Smooth muscle cell (in vitro differentiated cells): Measurements from ENCODE around the gene RGS3. TPM values are rescaled to one million over a fixed set of nuclear protein-coding genes. Genes with fewer than 3 reads are reported as not detected.

Experiments
- DNase-seq: peaks from one replicate; lab custom pipeline; 2025; ENCODE audit not compliant: unreplicated experiment; lab: John Stamatoyannopoulos, UW
- H2AFZ ChIP-seq: fragments of 200-600 bp; sonication (generic); 2 replicates; pipeline ENCODE4 v1.6.0; 2016; ENCODE audit warnings: antibody characterized with exemption, low read depth, mild to moderate bottlenecking
- H3F3A ChIP-seq: fragments of 200-600 bp; sonication (generic); 2 replicates; pipeline ENCODE4 v1.6.0; 2017; ENCODE audit warnings: antibody characterized with exemption, low read depth
- H3K27ac ChIP-seq: fragments of 200-600 bp; sonication (generic); 2 replicates; pipeline ENCODE4 v1.5.1; 2016; ENCODE audit warnings: low read depth, mild to moderate bottlenecking
- H3K27me3 ChIP-seq: fragments of 200-600 bp; sonication (generic); 2 replicates; pipeline ENCODE4 v1.6.1; 2016; ENCODE audit warnings: low read depth, mild to moderate bottlenecking
- H3K36me3 ChIP-seq: fragments of 200-600 bp; sonication (generic); 2 replicates; pipeline ENCODE4 v1.5.1; 2016; ENCODE audit warnings: low read depth
- H3K4me1 ChIP-seq: fragments of 200-600 bp; sonication (generic); 2 replicates; pipeline ENCODE4 v1.5.1; 2016; ENCODE audit warnings: low read depth
- H3K4me2 ChIP-seq: fragments of 200-600 bp; sonication (generic); 2 replicates; pipeline ENCODE4 v1.6.0; 2016; ENCODE audit warnings: mild to moderate bottlenecking
- H3K4me3 ChIP-seq: fragments of 200-600 bp; sonication (generic); 2 replicates; pipeline ENCODE4 v1.5.1; 2016; ENCODE audit warnings: mild to moderate bottlenecking
- H3K79me2 ChIP-seq: fragments of 200-600 bp; sonication (generic); 2 replicates; pipeline ENCODE4 v1.6.0; 2016; ENCODE audit warnings: low read depth, mild to moderate bottlenecking
- H3K9ac ChIP-seq: fragments of 200-600 bp; sonication (generic); 2 replicates; pipeline ENCODE4 v1.6.0; 2016; ENCODE audit warnings: low read depth
- H3K9me3 ChIP-seq: fragments of 200-600 bp; sonication (generic); replicated peaks from 2 replicates; pipeline ENCODE4 v1.5.1; 2016; ENCODE audit warnings: low read depth
- H4K20me1 ChIP-seq: fragments of 200-600 bp; sonication (generic); 2 replicates; pipeline ENCODE4 v1.6.0; 2016; ENCODE audit warnings: low read depth
- WGBS: methylation state at CpG from one replicate; pipeline ENCODE4 v1.1.7; 2016; ENCODE audit warnings: low lambda C conversion rate; 5-methylcytosine and 5-hydroxymethylcytosine counted together
- polyA plus RNA-seq: library from polyadenylated mRNA; unstranded; fragments of >200 nt; fragmentation: Nextera tagmentation; extraction: Ambion mirVana; gene quantifications from 2 replicates; pipeline ENCODE4 v1.2.1, GENCODE V29; 2016
- total RNA-seq: library from RNA; depleted of rRNA; stranded (reverse); fragments of >200 nt; gene quantifications from 2 replicates; pipeline ENCODE4 v1.2.3, GENCODE V29; 2014
- TF ChIP-seq, protein P1 (sequence below): fragments of 200-600 bp; sonication (generic); IDR thresholded peaks from 2 replicates; pipeline ENCODE4 v1.5.1; 2017; ENCODE audit warnings: borderline replicate concordance, mild to moderate bottlenecking, antibody characterized with exemption; ENCODE audit not compliant: insufficient read depth, poor library complexity, severe bottlenecking

RGS3 gene
- total and polyA plus RNA-seq, 2 experiments from 2014 or later: 43.8 to 108 TPM

DNA sequence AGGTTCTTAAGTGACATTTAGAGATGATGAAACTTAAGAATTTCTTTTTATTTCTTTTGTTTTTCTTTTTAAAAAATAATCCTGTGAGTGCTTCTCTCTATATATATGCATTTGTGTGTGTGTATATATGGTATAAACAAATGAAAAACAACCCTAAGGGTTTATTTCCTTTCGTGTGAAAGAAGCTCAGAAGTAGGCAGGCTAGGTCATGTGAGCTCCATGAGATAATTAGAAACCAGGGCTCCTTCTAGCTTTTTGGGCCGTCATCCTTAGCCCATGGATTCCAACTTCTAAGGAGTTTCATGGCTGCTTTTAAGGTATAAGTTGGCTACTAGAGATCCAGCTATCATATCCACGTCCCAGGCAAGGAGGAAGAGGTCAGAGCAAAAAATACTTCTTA is 41.8 kb upstream of the RGS3 start:
- 88% methylated on average over 3 of the region's 3 CpGs for WGBS
- Histone ChIP-seq H4K20me1 (no peaks in the 10 kb centered on the region), H3K27ac (no peak overlapping the region), H3K9ac (no peak overlapping the region), H3K9me3 (no peaks in the 10 kb centered on the region), H3K27me3 (no peaks in the 10 kb centered on the region), H3K4me3 (no peak overlapping the region), H2AFZ (no peak overlapping the region), H3F3A (no peaks in the 10 kb centered on the region), H3K4me1 (peaks cover 9% of the 10 kb centered on the region), H3K36me3 (no peaks in the 10 kb centered on the region), H3K79me2 (no peaks in the 10 kb centered on the region), H3K4me2 (no peak overlapping the region)
- TF ChIP-seq, protein P1, sequence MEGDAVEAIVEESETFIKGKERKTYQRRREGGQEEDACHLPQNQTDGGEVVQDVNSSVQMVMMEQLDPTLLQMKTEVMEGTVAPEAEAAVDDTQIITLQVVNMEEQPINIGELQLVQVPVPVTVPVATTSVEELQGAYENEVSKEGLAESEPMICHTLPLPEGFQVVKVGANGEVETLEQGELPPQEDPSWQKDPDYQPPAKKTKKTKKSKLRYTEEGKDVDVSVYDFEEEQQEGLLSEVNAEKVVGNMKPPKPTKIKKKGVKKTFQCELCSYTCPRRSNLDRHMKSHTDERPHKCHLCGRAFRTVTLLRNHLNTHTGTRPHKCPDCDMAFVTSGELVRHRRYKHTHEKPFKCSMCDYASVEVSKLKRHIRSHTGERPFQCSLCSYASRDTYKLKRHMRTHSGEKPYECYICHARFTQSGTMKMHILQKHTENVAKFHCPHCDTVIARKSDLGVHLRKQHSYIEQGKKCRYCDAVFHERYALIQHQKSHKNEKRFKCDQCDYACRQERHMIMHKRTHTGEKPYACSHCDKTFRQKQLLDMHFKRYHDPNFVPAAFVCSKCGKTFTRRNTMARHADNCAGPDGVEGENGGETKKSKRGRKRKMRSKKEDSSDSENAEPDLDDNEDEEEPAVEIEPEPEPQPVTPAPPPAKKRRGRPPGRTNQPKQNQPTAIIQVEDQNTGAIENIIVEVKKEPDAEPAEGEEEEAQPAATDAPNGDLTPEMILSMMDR: no peak
- DNase-seq: no peak

DNA sequence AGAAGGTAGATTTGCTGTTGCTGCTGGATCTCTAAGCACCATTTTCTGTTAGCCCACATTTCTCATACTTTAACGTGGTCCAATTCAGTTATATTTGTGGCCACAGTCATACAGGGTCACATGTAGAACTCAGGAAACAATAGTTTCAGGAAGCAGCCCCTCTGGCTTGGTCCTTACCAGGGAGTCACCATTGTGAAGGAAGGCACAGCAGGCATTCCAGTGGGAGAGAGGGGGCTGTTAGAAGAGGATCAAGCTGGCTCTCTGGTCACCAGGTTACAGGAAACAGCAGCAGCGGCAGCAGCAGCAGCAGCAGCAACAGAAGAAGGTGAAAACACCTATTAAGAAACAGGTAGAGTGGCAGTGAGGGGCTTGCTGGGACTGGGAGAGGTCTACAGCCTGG is 38.5 kb upstream of the RGS3 start:
- H2AFZ ChIP-seq: no peak overlapping the region
- H3K79me2 ChIP-seq: no peaks in the 10 kb centered on the region
- no peak overlapping the region for H3K4me2 ChIP-seq
- H3K9ac ChIP-seq: no peak overlapping the region
- H3K9me3 ChIP-seq: no peaks in the 10 kb centered on the region
- no peak for DNase-seq
- no peak overlapping the region for H3K27ac ChIP-seq
- H3K27me3 ChIP-seq: no peaks in the 10 kb centered on the region
- TF ChIP-seq, protein P1: no peak
- WGBS: 62% methylated on average over 2 of the region's 2 CpGs
- no peaks in the 10 kb centered on the region for H3K36me3 ChIP-seq
- H3F3A ChIP-seq: no peaks in the 10 kb centered on the region
- H4K20me1 ChIP-seq: no peaks in the 10 kb centered on the region
- H3K4me3 ChIP-seq: no peak overlapping the region
- peaks cover 9% of the 10 kb centered on the region for H3K4me1 ChIP-seq

DNA sequence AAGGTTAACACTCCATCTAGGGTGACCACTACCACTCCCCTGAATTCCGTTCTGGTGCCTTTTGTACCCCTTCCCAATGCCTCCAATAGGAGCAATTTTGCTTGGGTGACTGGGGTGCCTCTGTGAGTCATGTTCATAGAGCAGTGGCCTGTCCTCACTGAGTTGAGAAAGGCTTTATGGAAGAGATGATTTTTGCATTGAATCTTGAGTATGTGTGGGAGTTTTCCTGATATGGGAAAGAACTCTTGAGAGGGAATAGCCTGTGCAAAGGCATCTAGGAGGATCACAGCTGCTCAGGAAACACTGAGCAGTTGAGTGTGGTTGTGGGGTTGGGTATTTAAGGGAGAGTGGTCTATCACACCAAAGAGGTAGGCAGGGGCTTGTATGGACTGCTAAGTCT is 36.8 kb upstream of the RGS3 start:
- DNase-seq: no peak
- Histone ChIP-seq H3K9ac (no peak overlapping the region), H3K4me1 (peaks cover 9% of the 10 kb centered on the region), H3K4me3 (no peak overlapping the region), H3K79me2 (no peaks in the 10 kb centered on the region), H3K36me3 (no peaks in the 10 kb centered on the region), H4K20me1 (no peaks in the 10 kb centered on the region), H3K27me3 (no peaks in the 10 kb centered on the region), H3K4me2 (no peak overlapping the region), H2AFZ (no peak overlapping the region), H3K27ac (no peak overlapping the region), H3K9me3 (no peaks in the 10 kb centered on the region), H3F3A (no peaks in the 10 kb centered on the region)
- 91% methylated on average over 1 of the region's 1 CpG for WGBS
- TF ChIP-seq, protein P1: no peak

DNA sequence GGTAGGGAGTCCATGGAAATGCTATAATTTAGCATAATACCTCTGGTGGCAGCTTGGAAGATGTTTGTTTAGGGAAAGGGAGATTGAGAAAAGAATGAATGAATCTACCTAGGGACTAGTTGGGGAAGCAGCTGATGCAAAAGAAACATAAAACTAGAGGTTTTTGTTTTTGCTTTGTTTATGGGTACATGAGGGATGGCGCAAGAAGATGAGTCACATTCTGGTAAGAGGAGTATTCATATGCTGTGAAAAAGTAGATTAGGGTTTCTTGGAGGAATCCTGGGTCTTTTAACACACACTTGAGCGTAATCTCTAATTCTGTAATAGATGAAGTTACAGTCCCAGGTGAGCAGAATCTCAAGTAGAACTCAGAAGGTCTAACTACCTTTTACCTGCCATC is 35.9 kb upstream of the RGS3 start:
- Histone ChIP-seq H4K20me1 (no peaks in the 10 kb centered on the region), H3K27me3 (peaks cover 6% of the 10 kb centered on the region), H2AFZ (no peak overlapping the region), H3K79me2 (no peaks in the 10 kb centered on the region), H3K9me3 (no peaks in the 10 kb centered on the region), H3K9ac (no peak overlapping the region), H3K4me1 (peaks cover 9% of the 10 kb centered on the region), H3K4me3 (no peak overlapping the region), H3K36me3 (no peaks in the 10 kb centered on the region), H3K4me2 (no peak overlapping the region), H3F3A (no peaks in the 10 kb centered on the region), H3K27ac (no peak overlapping the region)
- TF ChIP-seq, protein P1: no peak
- WGBS: 68% methylated on average over 2 of the region's 2 CpGs
- DNase-seq: no peak
